CD4-positive, alpha-beta T cell treated with Interleukin-10 for 1 hour (primary cell): ENCODE results near the gene MTMR3.
"Not testable (repeated sequence)": the region's sequence is repeated elsewhere in the genome, so short reads cannot be mapped to it uniquely, and the experiment has no call there.

ENCODE experiments used
- DNase-seq: peaks from one replicate; pipeline ENCODE4 v3.0.0-alpha.2; 2020

The MTMR3 gene

DNA sequence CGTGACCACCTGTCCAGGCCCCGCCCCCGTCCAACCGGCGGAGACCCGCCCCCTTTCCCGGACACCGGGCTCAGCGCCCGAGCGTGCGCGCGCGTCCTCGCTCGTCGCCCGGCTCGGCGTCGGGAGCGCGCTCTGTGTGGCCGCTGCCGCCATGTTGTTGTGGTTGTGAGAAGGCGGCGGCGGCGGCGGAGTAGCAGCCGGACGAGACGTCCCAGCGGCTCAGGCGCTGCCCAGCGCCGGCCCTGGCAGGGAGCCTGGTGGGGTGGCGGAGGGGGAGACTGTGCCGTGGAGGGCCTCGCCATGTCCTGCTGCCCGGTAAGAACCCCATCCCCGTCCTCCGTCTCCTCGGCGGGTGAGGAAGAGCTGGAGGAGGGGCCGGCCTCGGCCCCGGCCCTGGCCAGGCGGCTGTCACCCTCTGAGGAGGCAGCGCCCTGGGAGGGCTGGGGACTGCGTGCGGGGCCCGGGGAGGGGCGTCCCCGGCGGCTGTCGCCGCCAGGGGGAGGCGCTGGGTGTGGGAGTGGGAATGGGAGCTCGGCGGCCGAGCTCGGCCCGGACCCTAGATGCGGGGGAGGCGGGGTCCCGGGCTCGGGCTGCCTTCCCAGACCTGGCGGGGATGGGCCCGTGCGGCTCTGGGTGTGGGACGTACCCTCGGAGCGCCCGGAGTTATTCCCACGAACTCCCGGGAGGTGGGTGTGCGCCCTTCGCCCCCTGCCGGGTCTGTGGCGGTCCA, at the start of gene MTMR3:
TSS of gene MTMR3 (plus strand) at position 130 of the 730 bp plus-strand sequence. CDS start 87,886 bp downstream, outside the sequence.
- peak; percentile 95 for DNase-seq

DNA sequence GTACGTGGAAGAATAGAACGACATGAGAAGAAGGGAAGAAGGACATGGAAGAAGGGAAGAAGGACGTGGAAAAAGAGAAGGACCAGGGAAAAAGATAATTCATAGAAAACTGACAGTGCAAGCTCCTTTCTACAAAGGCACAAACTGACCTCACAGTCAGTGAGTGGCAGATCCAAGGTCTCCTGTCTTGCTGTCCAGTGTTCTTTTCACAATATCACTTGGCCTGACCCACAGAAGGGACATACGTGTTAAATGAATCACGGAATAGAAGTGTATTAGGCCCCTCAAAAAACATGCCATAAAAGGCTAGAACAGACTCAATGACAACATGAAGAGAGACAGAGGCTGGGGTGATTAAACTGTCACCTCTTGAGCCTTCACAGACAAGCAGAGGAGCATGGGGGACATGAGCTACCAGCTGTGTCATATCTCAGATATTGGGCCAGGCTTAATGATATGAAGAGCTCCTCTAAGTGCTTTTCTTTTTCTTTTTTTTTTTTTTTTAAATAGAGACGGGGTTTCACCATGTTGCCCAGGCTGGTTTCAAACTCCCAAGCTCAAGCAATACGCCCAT, 49.5 kb upstream of the MTMR3 start:
- no peak for DNase-seq

DNA sequence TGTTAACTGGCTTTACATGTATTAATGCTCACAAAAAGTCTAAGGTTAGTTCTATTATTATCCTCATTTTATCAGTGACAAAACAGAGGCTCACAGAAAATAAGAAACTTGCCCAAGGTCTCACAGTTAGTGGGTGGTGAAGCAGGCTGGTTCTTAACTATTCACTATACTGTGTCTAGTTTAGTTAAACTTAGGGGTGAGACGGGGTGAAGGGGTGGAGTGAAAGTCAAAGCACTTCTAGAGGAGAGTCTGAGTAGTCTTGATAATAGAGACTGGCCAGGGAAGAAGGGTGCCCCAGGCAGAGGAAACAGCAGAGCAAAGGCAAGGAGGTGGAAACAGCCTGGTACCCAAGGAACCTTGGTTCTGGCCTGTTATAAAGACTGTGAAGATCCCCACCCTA, 48.9 kb upstream of the MTMR3 start:
- no peak for DNase-seq

DNA sequence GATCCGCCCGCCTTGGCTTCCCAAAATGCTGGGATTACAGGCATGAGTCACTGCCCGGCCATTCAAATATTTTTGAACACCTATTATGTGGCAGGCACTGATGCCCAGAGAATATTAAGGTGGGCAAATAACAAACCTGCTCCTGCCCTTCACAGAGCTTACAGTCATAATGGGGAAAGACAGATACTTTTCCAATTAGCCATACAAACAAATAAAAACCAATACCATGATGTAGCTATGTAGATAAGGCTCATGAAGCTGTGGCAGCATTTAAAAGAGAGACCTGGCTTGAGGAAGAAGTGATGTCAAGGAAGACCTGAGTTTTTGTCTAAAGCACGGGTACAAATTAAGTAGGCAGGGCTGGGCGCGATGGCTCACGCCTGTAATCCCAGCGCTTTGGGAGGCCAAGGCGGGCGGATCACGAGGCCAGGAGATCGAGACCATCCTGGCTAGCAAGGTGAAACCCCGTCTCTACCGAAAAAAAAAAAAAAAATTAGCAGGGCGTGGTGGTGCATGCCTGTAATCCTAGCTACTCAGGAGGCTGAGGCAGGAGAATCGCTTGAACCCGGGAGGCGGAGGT, 46.1 kb upstream of the MTMR3 start:
- DNase-seq = not testable (repeated sequence)

DNA sequence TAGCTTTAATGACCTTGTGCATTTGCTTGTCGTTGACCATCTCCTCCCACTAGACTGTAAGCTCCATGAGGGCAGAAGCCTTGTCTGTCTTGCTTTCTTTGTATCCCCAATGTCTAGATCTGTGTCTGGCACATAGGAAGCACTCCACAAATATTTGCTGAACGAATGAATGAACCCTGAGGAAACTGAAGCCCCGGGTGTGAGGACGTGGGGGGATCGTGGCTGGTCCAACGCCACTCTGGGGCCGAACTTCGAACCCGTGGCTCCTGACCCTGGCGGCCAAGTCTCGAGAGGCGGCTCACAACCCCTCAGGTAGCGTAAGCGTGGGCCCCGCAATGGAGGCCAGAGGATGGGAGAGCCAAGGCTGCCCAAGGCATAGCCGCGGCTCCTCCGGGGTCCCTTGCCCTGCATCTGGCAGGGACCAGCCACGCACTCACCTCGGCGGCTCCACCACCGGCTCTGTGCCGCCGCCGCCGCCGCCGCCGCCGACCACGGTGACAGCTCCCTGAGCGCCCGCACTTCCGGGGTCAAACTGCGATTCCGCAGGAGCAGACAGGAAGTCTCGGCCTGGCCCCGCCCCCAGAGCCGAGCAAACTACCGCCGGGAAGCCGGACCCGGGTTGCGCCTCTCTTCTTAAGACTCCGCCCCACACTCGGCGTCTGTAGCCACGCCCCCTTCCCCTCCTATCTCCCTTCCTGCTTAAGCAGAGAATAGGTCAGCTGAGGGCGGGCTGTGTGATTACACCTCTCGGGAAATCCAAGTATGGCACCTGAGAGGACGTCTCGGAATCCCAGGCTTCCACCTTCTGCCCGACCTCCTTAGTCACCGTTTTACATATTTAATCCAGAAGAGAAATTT, 45.0 kb upstream of the MTMR3 start, which contains the start of gene ASCC2:
TSS of gene ASCC2 (minus strand) at position 534 of the 858 bp plus-strand sequence. CDS start 5,949 bp downstream, outside the sequence.
- peak; percentile 98 for DNase-seq

DNA sequence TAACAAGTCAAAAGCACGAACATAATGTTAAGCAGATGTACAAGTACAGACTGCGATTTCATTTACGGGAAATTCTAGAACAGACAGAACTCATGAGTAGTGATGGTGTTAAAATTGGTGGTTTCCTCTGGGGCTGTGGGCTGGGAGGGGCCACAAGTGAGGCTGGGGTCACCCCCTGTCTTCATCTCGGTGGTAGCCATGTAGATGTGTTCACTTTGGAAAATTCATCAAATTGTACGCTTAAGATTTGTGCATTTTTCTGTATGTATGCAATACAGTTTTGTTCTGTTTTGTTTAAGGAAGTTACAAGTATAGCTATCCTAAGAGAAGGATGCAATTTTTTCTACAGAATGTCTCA, 44.4 kb upstream of the MTMR3 start:
- no peak for DNase-seq

DNA sequence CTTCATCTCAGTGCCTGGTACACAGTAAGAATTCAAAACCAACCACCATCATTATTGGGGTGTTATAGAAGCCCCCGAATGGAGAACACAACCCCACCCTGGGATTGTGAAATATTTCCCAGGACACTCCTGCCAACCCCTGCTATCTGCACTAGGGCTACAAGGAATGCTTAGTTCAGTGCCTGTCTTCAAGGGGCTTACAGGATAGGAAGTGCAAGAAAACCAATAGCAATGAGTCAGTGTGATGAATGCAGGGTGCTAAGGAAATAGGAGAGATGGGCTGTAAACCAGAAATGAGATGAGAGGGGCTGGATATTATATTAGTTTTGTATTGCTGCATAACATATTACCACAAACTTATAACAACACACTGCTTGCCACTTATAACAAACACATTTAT, 43.9 kb upstream of the MTMR3 start:
- DNase-seq = no peak

DNA sequence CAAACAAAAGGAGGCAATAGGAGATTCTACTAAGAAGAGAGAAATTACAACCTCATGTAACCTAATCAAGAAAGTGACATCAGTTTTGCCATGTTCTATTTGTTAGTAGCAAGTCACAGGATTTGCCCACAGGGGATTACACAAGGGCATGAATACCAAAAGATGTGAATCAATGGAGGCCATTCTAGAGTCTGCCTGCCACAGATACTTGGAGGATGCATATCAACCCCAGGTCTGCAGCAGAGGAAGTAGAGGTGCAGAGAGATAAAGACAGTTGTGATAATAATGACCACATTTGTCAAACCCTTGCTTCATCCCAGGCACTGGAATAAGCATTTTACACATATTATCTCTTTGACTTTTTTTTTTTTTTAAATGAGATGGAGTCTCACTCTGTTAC, 42.5 kb upstream of the MTMR3 start:
- no peak for DNase-seq

DNA sequence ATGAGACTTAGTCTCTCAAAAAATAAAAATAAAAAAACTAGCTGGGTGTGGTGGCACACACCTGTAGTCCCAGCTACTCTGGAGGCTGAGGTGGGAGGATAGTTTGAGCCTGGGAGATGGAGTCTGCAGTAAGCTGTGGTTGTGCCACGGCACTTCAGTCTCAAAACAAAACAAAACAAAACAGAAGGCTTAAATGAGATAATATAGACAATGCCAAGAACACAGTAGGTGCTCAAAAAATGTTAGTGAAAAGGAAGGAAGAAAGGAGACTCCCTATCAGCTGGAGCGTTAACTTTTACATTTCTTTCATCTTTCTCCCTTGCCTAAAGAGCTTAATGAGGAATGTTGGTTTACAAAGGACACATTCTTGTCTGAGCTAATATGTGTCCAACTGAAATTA, 40.8 kb upstream of the MTMR3 start:
- DNase-seq = no peak

DNA sequence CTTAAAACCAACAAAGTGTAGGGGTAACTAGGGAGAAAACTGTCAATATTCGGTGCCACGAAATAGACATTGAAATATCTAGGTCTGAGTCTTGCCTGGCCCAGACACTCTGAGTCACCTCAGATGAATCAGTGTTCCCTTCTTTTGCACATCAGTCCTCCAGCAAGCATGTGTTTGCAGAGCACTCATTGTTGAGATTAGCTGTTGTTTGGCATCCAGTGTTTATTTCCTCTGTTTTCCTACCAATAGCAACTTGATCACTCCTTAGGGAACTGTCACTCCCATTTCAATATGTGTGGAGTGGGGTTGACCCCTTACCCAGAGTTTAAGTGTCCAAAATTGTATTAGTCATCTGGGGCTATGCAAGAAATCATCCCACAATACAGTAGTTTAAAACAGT, 40.2 kb upstream of the MTMR3 start:
- DNase-seq = no peak

DNA sequence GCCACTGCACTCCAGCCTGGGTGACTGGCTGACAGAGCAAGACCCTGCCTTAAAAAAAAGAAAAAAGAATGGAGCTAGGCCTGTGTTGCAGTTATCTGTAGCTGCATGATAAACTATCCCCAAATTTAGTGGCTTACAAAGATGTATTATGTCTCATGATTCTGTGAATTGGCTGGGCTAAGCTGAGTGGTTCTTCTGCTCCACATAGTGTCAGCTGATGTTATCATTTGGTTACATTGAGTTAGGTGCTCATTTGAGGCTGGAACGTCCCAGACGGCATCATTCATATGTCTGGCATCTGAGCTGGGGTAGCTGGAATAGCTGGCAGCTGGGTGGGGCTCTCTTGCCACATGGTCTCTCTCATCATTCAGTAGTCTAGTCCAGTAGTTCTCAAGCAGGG, 36.7 kb upstream of the MTMR3 start:
- no peak for DNase-seq

DNA sequence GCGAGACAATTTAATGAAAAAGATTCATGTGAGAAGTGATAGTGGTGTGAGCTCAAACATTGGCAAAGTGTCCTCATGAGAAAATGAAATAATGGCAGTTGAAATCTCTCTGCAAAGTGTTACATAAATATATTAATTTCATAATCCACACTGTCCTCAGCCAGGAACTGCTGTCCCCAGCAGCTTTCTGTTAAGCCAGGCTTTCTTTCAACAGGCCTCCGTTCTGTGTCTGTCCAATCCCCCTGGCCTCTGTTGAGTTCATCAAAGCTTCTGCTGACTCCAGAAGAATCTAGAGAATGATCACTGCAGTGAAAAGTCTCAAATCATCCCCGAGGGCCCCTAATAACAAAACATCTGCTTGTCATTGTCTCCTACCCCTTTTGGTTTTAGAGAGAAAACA, 34.9 kb upstream of the MTMR3 start:
- DNase-seq = no peak

DNA sequence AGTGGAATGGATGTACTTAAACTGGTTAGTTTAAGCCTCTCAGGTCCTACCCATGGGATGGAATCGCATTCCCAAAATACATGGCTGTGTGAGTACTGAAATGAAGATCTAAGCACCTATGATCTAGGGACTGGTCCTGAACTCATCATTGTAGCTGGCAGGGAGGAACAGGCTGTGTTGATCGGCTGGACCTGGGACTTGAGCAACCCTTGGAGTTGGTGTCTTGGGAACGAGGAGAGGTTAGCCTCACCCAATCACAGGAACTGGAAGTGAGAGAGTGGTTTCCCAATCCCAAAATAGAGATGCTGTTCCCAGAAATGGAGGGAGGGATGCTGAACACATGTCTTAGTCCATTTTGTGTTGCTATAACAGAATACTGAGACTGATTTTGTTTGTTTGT, 28.5 kb upstream of the MTMR3 start:
- no peak for DNase-seq

DNA sequence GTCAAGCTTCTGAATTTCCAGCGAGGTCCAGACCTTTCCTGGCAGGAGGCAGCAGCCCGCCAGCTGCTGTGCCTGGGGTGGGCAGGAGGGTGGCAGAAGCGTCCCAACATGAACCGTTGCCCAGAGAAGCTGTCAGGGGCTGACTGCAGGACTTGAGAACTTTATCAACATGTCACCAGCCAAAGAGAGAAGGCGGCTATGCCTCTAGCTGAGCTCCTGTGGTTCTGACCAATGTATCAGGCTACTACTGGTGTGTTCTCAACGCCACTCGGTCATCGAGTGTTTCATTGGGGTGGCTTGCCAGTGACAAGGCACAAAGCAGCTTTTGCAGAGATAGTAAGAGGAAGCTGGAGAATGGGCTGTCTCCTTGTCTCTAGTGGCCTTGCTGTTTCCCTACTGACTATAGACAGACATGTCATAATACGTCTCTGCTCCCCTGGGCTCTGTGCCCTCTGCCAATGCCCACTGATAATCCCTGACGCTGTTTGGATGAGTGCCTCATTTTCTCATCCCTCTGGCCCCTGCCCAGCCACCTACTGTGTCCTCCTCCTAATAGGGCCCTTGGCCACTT, 27.3 kb upstream of the MTMR3 start:
- DNase-seq = no peak

DNA sequence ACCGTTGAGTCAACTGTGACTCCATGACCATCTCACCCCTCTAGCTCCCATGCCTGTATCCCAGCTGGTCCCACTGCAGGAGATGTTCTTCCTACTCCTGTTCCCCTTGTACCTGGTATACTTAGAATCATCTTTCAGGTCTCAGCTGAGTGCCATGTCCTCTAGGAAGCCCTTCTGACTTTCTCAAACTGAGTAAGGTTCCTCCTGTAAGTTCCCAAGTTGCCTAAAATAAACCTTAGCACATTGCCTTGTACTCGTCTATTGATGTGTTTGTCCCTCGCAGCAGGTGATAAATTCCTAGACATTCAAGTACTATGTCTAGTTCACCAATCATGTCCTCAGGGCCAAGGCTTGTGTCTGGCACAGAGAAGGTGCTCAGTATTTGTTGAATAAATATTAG, 26.5 kb upstream of the MTMR3 start:
- no peak for DNase-seq

DNA sequence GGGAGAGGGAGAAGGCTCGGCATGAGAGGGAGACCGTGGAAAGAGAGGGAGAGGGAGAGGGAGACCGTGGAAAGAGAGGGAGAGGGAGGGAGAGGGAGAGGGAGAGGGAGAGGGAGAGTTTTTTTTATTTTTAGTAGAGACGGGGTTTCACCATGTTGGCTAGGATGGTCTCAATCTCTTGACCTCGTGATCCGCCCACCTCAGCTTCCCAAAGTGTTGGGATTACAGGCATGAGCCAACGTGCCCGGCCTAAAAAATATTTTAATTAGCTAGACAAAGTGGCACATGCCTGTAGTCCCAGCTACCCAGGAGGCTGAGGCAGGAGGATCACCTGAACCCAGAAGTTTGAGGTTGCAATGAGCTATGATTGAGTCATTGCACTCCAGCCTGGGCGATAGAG, 23.9 kb upstream of the MTMR3 start:
- DNase-seq = not testable (repeated sequence)

DNA sequence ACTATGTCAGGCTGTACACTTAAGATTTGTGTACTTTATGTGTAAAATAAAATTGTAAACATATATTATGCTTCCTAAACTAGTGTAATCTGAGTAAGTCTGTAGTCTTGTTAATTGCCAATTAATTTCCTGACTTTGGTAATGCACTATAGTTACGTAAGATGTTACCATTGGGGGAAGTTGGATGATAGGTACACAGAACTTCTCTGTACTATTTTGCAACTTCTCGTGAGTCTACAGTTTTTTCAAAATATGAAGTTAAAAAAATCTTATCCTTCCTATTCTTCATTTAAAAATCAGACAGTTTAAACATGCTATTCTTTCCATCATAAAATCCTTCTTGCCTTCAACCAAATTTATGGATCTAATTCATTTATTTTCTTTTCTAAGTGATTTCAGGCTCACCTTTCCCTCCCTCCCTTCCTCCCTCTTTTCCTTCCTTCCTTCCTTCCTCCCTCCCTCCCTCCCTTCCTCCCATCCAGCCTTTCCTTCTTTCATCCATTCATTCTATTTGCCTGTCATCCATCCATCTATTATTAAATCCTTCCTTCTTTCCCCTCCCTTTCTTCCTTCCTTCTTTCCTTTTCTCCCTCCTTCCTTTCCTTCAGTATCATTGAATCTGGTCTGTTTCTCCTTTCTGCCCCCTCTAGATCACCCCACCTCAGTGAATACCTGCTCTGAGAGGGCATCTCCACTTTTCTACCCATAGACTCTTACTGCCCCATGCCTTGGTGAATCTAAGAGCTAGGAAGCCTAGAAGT, 22.8 kb upstream of the MTMR3 start:
- no peak for DNase-seq

DNA sequence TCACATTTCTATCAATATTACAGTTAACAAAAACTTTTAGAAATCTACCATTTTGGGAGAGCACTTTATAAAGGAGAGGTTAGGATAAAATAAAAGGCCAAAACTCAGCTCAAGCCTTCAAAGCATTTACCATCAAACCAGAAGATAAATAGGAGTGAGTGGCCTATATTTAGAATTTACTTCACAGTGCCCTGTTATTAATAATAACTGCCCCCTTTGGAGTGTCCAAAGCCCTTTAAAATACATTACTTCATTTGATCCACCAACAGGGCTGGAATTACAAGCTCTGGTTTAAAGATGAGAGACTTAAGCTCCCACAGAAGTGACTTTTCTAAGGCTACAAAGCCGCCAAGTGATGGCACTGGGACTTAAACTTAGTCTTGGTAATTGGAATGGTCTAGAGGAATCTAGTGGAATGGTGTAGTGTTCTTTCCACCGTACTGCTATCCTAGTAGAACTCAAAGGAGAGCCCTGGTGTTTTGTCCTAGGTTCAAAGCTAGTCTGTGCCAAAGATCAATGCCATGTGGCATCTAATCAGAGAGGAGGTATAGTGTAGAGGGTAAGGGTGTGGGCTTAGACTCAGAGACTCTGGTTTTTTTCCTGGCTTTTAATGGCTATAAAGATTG, 21.2 kb upstream of the MTMR3 start:
- DNase-seq = no peak

DNA sequence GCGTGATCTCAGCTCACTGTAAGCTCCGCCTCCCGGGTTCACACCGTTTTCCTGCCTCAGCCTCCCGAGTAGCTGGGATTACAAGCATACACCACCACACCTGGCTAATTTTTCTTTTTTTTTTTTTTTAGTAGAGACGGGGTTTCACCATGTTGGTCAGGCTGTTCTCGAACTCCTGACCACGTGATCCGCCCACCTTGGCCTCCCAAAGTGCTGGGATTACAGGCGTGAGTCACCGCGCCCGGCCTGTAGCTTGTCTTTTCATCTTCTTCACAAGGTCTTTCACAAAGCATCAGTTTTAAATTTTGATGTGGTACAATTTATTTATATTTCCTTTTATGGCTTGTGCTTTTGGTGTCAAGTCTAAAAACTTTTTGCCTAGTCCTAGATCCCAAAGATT, 17.4 kb upstream of the MTMR3 start:
- not testable (repeated sequence) for DNase-seq

DNA sequence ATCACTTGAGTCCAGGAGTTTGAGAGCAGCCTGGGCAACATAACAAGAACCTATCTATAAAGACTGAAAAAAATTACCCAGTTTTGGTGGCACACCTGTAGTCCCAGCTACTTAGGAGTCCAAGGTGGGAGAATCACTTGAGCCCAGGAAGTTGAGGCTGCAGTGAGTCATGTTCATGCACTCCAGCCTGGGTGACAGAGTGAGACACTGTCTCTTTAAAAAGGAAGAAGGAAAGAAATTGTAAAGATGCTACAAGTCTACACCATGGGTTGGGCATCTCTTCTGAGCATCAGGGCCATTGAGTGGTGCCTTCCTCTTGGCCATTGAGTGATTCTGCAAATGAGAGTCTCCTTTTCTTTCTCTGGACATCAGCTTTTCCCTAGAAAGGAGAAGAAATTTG, 15.7 kb upstream of the MTMR3 start:
- no peak for DNase-seq

DNA sequence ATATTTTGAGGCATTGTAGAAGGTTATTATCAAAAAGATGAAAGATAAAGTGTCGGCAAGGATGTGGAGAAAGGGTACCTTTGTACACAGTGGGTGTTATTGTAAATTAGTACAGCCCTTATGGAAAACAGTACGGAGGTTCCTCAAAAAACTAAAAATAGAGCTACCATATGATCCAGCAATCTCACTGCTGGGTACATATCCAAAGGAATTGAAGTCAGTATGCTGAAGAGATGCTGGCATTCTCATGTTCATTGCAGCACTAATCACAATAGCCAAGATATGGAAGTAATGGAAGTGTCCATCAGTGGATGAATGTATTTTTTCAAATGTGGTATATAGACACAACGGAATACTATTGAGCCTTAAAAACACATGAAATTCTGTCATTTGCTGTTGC, 15.1 kb upstream of the MTMR3 start:
- DNase-seq = no peak

DNA sequence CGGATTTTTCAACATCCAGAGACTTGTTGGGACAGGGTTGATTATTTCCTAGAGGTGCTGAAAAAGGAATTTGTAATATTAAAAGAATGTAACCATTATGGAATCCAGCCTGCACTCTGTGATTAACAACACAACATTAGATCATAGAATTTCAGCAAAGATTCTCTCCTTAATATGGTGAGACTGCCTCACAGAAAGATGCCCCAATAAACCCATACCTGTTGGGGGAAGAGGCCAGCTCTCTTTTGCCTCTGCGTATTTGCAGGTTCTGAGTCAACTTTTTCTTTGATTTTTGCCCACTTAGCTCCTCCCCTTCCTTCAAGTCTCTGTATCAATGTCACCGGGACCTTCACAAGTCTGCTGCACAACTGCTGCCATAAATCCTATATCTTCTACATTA, 12.4 kb upstream of the MTMR3 start:
- peak; percentile 12 for DNase-seq
